HG02852 (cell line): ENCODE results near the gene CLTCL1.

ENCODE experiments used
- ATAC-seq: cut with Tn5 transposase; IDR thresholded peaks from one replicate; pipeline ENCODE4 v1.9.1; 2021; ENCODE audit warnings: mild to moderate bottlenecking, moderate library complexity; ENCODE audit not compliant: unreplicated experiment

The CLTCL1 gene

GRCh38 chr22:19134874-19135273 is 156.6 kb downstream of the CLTCL1 start:
- ATAC-seq, result no peak

DNA sequence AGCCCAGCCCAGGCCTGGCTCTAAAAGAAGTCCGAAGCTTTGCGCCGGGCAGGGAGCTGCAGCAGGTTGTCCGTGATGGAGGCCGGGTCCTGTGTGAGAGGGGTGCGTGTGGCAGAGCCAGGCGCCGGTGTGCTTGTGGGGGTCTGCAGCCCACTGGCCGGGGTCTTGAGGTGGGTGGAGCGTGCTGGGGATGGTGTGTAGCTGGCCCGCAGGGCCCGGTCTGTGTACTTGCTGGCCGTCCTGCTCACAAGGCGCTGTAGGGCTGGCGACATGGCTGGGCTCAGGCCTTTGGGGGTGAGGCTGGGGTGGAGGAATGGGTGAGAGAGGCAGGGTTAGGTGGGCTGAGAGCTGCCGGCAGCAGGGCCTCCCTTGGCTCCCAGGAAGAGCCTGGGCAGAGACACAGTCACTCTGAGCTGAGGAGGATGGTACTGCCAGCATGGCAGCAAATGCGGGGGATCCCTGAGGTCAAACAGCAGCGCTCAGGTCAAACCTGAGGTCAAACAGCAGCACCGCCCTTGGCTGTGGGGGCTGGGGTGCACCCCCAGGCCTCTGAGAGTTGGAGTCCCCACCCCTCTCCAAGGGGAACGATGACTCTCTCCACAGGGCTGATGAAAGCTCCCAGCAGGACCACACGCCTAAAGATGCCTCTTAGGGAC is 157.2 kb downstream of the CLTCL1 start:
- no peak for ATAC-seq

DNA sequence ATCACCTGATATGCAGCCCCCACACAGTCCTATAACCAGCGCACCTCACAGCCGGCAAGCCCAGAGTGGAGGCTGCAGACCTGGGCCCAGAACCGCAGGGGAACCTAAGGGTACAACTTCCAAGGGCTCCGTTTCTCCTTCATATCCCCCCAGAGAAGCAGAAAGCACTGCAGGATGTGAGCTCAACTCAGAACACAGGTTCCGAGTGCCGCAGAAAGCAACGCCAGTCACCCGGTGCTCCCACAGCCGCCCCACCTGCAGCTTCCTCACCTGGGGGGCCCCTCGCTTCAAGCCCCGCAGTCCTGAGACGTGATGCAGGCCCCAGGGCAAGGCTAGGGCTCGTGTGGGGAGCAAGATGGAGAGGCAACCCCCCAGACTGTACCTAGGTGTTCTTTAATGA is 158.0 kb downstream of the CLTCL1 start:
- ATAC-seq, result no peak

DNA sequence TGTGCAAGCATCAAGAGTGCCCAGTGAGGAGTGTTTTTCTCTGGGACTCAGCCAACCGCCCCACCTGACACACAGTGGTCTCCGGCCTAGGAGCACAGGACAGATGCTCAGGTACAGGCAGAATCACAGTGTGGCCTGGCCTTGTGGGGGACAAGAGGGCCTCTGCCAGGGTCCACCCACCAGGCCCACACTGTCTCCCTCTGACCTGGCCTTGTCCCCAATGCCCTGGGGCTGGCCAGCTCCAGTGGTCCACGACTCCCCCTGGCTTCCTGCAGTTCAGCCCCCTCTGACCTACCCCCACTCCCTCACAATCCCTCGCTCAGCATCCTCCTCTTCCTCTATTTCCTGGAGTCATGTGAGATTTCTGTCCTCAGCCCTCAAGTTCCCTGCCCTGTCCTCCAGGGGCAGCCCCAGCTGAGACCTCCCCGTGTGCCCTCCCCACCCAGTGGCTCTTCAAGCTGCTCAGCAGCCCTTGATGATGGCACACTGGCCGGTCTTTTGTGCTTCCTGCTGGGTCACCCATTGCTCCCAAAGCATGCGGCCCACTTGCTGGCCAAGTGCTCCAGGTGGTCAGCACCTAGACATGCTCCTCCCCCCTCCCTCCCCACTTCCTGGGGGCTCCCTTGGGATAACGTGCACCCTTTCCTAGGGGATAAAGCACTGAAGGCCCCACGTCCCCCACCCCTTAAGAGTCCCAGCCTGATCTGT is 158.7 kb downstream of the CLTCL1 start:
- ATAC-seq, result no peak

GRCh38 chr22:19132153-19132552 is 159.4 kb downstream of the CLTCL1 start:
- ATAC-seq, result no peak

- ATAC-seq, result no peak
Measured at GRCh38 chr22:19131685-19132015, 159.9 kb downstream of the CLTCL1 start.

DNA sequence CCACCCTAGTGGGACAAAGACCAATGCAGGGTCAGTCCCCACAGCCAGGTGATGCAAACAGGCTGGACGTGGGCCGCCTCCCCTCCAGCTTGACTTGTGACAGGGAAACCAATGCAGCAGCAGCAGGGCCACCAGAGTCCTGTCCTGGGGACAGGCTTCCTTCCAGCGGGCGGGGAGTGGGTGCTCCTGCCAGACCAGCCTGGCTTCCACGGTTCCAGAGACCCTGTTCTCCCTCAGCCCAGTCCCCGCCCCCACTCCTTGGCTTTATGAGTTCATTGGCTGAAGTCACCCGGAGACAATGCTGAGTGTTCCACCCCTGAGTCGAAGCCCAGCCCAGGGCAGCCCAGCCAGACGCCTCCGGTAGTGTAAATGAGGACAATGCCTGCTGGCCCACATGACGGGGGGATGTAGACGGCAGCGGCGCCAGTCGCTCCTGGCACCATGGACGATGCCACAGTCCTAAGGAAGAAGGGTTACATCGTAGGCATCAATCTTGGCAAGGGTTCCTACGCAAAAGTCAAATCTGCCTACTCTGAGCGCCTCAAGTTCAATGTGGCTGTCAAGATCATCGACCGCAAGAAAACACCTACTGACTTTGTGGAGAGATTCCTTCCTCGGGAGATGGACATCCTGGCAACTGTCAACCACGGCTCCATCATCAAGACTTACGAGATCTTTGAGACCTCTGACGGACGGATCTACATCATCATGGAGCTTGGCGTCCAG is 160.4 kb downstream of the CLTCL1 start, which contains the start of gene TSSK2:
TSS of gene TSSK2 (plus strand) at position 350 of the 726 bp plus-strand sequence. CDS start at position 442, 92 bp downstream.
- ATAC-seq, result no peak

GRCh38 chr22:19129871-19130270 is 161.6 kb downstream of the CLTCL1 start:
- no peak for ATAC-seq
